HG02642 (cell line): Measurements from ENCODE around the gene RHOT2.
"Not testable (repeated sequence)": the region's sequence is repeated elsewhere in the genome, so short reads cannot be mapped to it uniquely, and the experiment has no call there.

ENCODE experiments used
- ATAC-seq: cut with Tn5 transposase; IDR thresholded peaks from one replicate; pipeline ENCODE4 v1.9.1; 2021; ENCODE audit warnings: mild to moderate bottlenecking; ENCODE audit not compliant: unreplicated experiment, poor library complexity

RHOT2 gene

GRCh38 chr16:709566-710499 is 41.9 kb downstream of the RHOT2 start:
- no peak for ATAC-seq

GRCh38 chr16:710500-711075 is 42.7 kb downstream of the RHOT2 start:
- ATAC-seq: no peak

GRCh38 chr16:711084-711483 is 43.2 kb downstream of the RHOT2 start:
- no peak for ATAC-seq

- no peak for ATAC-seq
Observed at GRCh38 chr16:711548-712320, 43.8 kb downstream of the RHOT2 start.

- not testable (repeated sequence) for ATAC-seq
Observed at GRCh38 chr16:712740-713250, 44.9 kb downstream of the RHOT2 start.

- no peak for ATAC-seq
Observed at GRCh38 chr16:714079-714478, 46.1 kb downstream of the RHOT2 start.

- ATAC-seq: peak; percentile 69
Observed at GRCh38 chr16:714558-715476, 46.9 kb downstream of the RHOT2 start, which contains the start of gene METRN. Gene METRN (plus strand): TSS chr16:715118. CDS start chr16:715290, 172 bp downstream.

GRCh38 chr16:715477-716199 is 47.7 kb downstream of the RHOT2 start:
- ATAC-seq: peak; percentile 11

GRCh38 chr16:716200-716568 is 48.3 kb downstream of the RHOT2 start:
- no peak for ATAC-seq

GRCh38 chr16:716768-717325 is 48.9 kb downstream of the RHOT2 start:
- no peak for ATAC-seq

GRCh38 chr16:717450-718245 is 49.7 kb downstream of the RHOT2 start:
- ATAC-seq: no peak

GRCh38 chr16:718389-718788 is 50.5 kb downstream of the RHOT2 start:
- no peak for ATAC-seq

- no peak for ATAC-seq
Observed at GRCh38 chr16:718922-719321, 51.0 kb downstream of the RHOT2 start.

GRCh38 chr16:719815-720446 is 52.0 kb downstream of the RHOT2 start:
- no peak for ATAC-seq

- peak; percentile 22 for ATAC-seq
Observed at GRCh38 chr16:720447-720989, 52.6 kb downstream of the RHOT2 start.

GRCh38 chr16:720990-721764 is 53.2 kb downstream of the RHOT2 start, which contains the start of gene ANTKMT:
Gene ANTKMT (plus strand): TSS chr16:721146. CDS start chr16:721275, 129 bp downstream.
- peak; percentile 73 for ATAC-seq
